Measurements from ENCODE around the gene SETD1A.

- TF ChIP-seq CTCF (IDR thresholded peaks at IDR 0.05): no peak
- no peak for TF ChIP-seq EZH2phosphoT487 (IDR thresholded peaks at IDR 0.05)
- no peak for TF ChIP-seq EZH2 (IDR thresholded peaks at IDR 0.05)
Measured at GRCh38 chr16:31003744-31004143, 46.2 kb downstream of the SETD1A start.
